K562 (cell line): ENCODE measurements around the gene SYNPO. TPM values are rescaled to one million over a fixed set of nuclear protein-coding genes. Genes with fewer than 3 reads are reported as not detected.

Experiments used
- ATAC-seq: fragments of 200-7000 bp; cut with Tn5 transposase; 3 replicates; pipeline ENCODE4 v1.9.1; 2020; ENCODE audit warnings: moderate library complexity
- BruUV-seq: library from RNA; stranded (reverse); fragments of 400-500 nt; replicated peaks from 2 replicates; lab custom pipeline; 2021; lab: Mats Ljungman, UMichigan
- CTCF ChIA-PET: fragments of 300-600 bp; formaldehyde crosslinking; extraction: SDS; loops from one replicate; lab custom pipeline; 2021; ENCODE audit warnings: low intra/inter-chr PET ratio; lab: Yijun Ruan, JAX
- POLR2A ChIA-PET: fragments of 300-600, 350-650 bp; sonication (Branson Sonifier 250); formaldehyde crosslinking; extraction: SDS; loops from one replicate; lab custom pipeline; 2021; ENCODE audit warnings: antibody characterized with exemption, inconsistent platforms; lab: Yijun Ruan, JAX
- DNase-seq, 4 experiments: peaks; one replicate each; pipeline versions ENCODE4 v3.0.0 to v3.0.0-alpha.2; 2011 to 2018; ENCODE audit warnings: low spot score in 3 of 4, mixed read lengths in 3 of 4; ENCODE audit errors: extremely low read depth in 1 of 4
- FAIRE-seq: peaks from 2 replicates; lab custom pipeline; 2011; peaks lifted over from hg19 to GRCh38; lab: Jason Lieb, UNC
- H2AFZ ChIP-seq: 2 replicates; pipeline ENCODE4 v1.6.0; 2011; ENCODE audit warnings: low read depth, low read length, control low read depth, inconsistent platforms
- H3K27ac ChIP-seq: fragments of 200-600 bp; 3 replicates; pipeline ENCODE4 v1.8.0; 2011; ENCODE audit warnings: low read depth, mild to moderate bottlenecking, control low read depth, inconsistent platforms, low read length, moderate library complexity, mixed read lengths; ENCODE audit errors: extremely low read depth
- H3K27me3 ChIP-seq, 2 experiments: fragments of 300-600 bp in 1 of 2; 2 replicates in 1 of 2; 3 replicates in 1 of 2; pipeline versions ENCODE4 v1.6.0 to v1.8.0; 2011; ENCODE audit warnings: inconsistent platforms in 2 of 2, low read length in 2 of 2, mild to moderate bottlenecking in 1 of 2, mixed read lengths in 1 of 2, moderate library complexity in 1 of 2; ENCODE audit not compliant: control insufficient read depth in 2 of 2, insufficient read depth in 2 of 2
- H3K36me3 ChIP-seq: fragments of 300-600 bp; 3 replicates; pipeline ENCODE4 v1.8.0; 2011; ENCODE audit warnings: mild to moderate bottlenecking, low read length, inconsistent platforms; ENCODE audit not compliant: control insufficient read depth, insufficient read depth
- H3K4me1 ChIP-seq, 2 experiments: fragments of 200-600 bp in 1 of 2; replicated peaks in 1 of 2; 2 replicates in 1 of 2; 3 replicates in 1 of 2; pipeline versions ENCODE4 v1.5.1 to v1.8.0; 2011; ENCODE audit warnings: inconsistent platforms in 2 of 2, low read length in 2 of 2, mild to moderate bottlenecking in 1 of 2, mixed read lengths in 1 of 2, moderate library complexity in 1 of 2; ENCODE audit not compliant: control insufficient read depth in 2 of 2, insufficient read depth in 2 of 2
- H3K4me2 ChIP-seq: 2 replicates; pipeline ENCODE4 v1.6.1; 2011; ENCODE audit warnings: low read length, control low read depth, inconsistent platforms, mixed read lengths; ENCODE audit not compliant: insufficient read depth
- H3K4me3 ChIP-seq: fragments of 200-600 bp; sonication (generic), shearing (Covaris generic); 2 replicates; pipeline ENCODE4 v1.5.1; 2016; ENCODE audit warnings: control low read depth, inconsistent platforms
- H3K79me2 ChIP-seq: fragments of 200-600 bp; 3 replicates; pipeline ENCODE4 v1.8.0; 2011; ENCODE audit warnings: low read length, inconsistent platforms; ENCODE audit not compliant: control insufficient read depth, insufficient read depth
- H3K9ac ChIP-seq, 2 experiments: 2 replicates each; pipeline versions ENCODE4 v1.6.0 to v1.6.1; 2011; ENCODE audit warnings: low read depth in 2 of 2, low read length in 2 of 2, control low read depth in 1 of 2, inconsistent platforms in 1 of 2, mild to moderate bottlenecking in 1 of 2, mixed read lengths in 1 of 2; ENCODE audit not compliant: insufficient read depth in 1 of 2
- H3K9me1 ChIP-seq: one replicate; pipeline ENCODE4 v1.6.0; 2011; ENCODE audit warnings: inconsistent platforms, mild to moderate bottlenecking, low read length, moderate library complexity; ENCODE audit not compliant: control insufficient read depth, insufficient read depth
- H3K9me3 ChIP-seq: replicated peaks from 2 replicates; pipeline ENCODE4 v1.5.1; 2011; ENCODE audit warnings: low read depth, low read length, inconsistent platforms; ENCODE audit not compliant: control insufficient read depth, insufficient read depth
- H4K20me1 ChIP-seq: replicated peaks from 2 replicates; pipeline ENCODE4 v1.6.1; 2011; ENCODE audit warnings: low read length, inconsistent platforms, mixed read lengths; ENCODE audit not compliant: control insufficient read depth, insufficient read depth
- DIDO1 ChIP-seq: fragments of 450-650 bp; IDR thresholded peaks from 2 replicates; pipeline ENCODE4 v1.6.1; 2016; ENCODE audit warnings: low read depth, missing biosample characterization, missing genetic modification characterization
- HDAC6 ChIP-seq: IDR thresholded peaks from 2 replicates; pipeline ENCODE4 v1.6.1; 2012; ENCODE audit warnings: low read depth, mild to moderate bottlenecking, control low read depth, inconsistent platforms, low read length, moderate library complexity
- HMGN3 ChIP-seq: IDR thresholded peaks from 2 replicates; pipeline ENCODE4 v1.6.1; 2011; ENCODE audit warnings: borderline replicate concordance, low read depth, mild to moderate bottlenecking, mixed read lengths, low read length; ENCODE audit not compliant: insufficient read length; ENCODE audit errors: extremely low read depth
- NEUROD1 ChIP-seq: fragments of 150-350 bp; IDR thresholded peaks from 2 replicates; pipeline ENCODE4 v1.6.1; 2014; ENCODE audit warnings: borderline replicate concordance, low read length, low read depth; ENCODE audit not compliant: partially characterized antibody
- SFPQ ChIP-seq: fragments of 200-400 bp; formaldehyde crosslinking; IDR thresholded peaks from 2 replicates; pipeline ENCODE4 v1.6.1; 2017; ENCODE audit warnings: mild to moderate bottlenecking, low read depth, low read length, moderate library complexity
- SRF ChIP-seq, 2 experiments: fragments of 250-450, 450-650 bp in 1 of 2; sonication (Bioruptor Pico) in 1 of 2; sonication (generic) in 1 of 2; formaldehyde crosslinking; IDR thresholded peaks; 2 replicates each; pipeline versions ENCODE4 v1.5.0 to v1.5.1; 2020 to 2022; ENCODE audit warnings: mild to moderate bottlenecking in 1 of 2, missing genetic modification reagents in 1 of 2
- TEAD1 ChIP-seq, 2 experiments: fragments of 450-650 bp in 1 of 2; sonication (generic) in 1 of 2; formaldehyde crosslinking; IDR thresholded peaks; 2 replicates each; pipeline versions ENCODE4 v1.4.0 to v1.8.0; 2020 to 2022; ENCODE audit warnings: mild to moderate bottlenecking in 2 of 2, missing genetic modification reagents in 1 of 2
- TGIF2 ChIP-seq: sonication (generic); formaldehyde crosslinking; IDR thresholded peaks from 2 replicates; pipeline ENCODE4 v1.8.1; 2022; ENCODE audit warnings: mild to moderate bottlenecking, missing genetic modification reagents, moderate library complexity
- TRIM28 ChIP-seq: fragments of 450-650 bp; IDR thresholded peaks from 2 replicates; pipeline ENCODE4 v1.6.1; 2017
- ZNF23 ChIP-seq: fragments of 250-450 bp; sonication (Bioruptor Pico); IDR thresholded peaks from 2 replicates; pipeline ENCODE4 v1.4.0; 2020; ENCODE audit warnings: mild to moderate bottlenecking
- ZNF263 ChIP-seq: sonication (generic); formaldehyde crosslinking; IDR thresholded peaks from 2 replicates; pipeline ENCODE4 v1.8.0; 2022; ENCODE audit warnings: mild to moderate bottlenecking, missing genetic modification reagents, borderline replicate concordance
- WGBS: fragments of 100-300 bp; shearing (Covaris generic); methylation state at CpG from one replicate; pipeline ENCODE4 v1.1.6; 2016; ENCODE audit warnings: low coverage, mixed read lengths; ENCODE audit not compliant: insufficient coverage; ENCODE audit errors: missing lambda C conversion rate; 5-methylcytosine and 5-hydroxymethylcytosine counted together
- in situ Hi-C: fragments of 300-500 bp; cut with MboI; formaldehyde crosslinking; loops from 4 replicates; pipeline ENCODE4 v1.15.0; 2018; ENCODE audit warnings: inconsistent platforms, mixed read lengths
- intact Hi-C: fragments of 100-400 bp; cut with micrococcal nuclease; formaldehyde crosslinking; loops from 2 replicates; pipeline ENCODE4 v1.14.2; 2022
- polyA plus RNA-seq, 8 experiments: library from polyadenylated mRNA; depleted of rRNA in 4 of 8; stranded (reverse) in 5 of 8; unstranded in 3 of 8; fragments of >200 nt; fragmentation: Nextera tagmentation in 2 of 8; fragmentation: Illumina TruSeq in 1 of 8; extraction: Ambion mirVana in 2 of 8; extraction: Trizol in 1 of 8; gene quantifications; 2 replicates each; pipeline versions ENCODE4 v1.2.1 to v1.2.3, GENCODE V29; 2011 to 2014; ENCODE audit warnings: inconsistent platforms in 1 of 8, missing spikeins in 1 of 8
- total RNA-seq, 7 experiments: library from RNA; depleted of rRNA in 6 of 7; stranded (reverse); fragments of >200 nt in 6 of 7; fragmentation: Illumina TruSeq in 2 of 7; extraction: Trizol in 2 of 7; gene quantifications; 2 replicates each; pipeline versions ENCODE4 v1.2.1 to v1.2.3, GENCODE V29; 2011 to 2021; ENCODE audit warnings: low replicate concordance in 1 of 7
- TF ChIP-seq, protein P1 (sequence below): sonication (generic); formaldehyde crosslinking; IDR thresholded peaks from 2 replicates; pipeline ENCODE4 v1.8.0; 2023; ENCODE audit warnings: missing genetic modification reagents, mild to moderate bottlenecking, borderline replicate concordance
- TF ChIP-seq, protein P2 (sequence below): fragments of 450-650 bp; IDR thresholded peaks from 2 replicates; pipeline ENCODE4 v1.6.1; 2016; ENCODE audit warnings: antibody characterized with exemption

The SYNPO gene
- total and polyA plus RNA-seq, 9 of the 15 experiments (the other 6 are each of a cell fraction or from before 2014, with no cell fraction given): 0.01 to 0.31 (median 0.03) TPM; not detected in 4

DNA sequence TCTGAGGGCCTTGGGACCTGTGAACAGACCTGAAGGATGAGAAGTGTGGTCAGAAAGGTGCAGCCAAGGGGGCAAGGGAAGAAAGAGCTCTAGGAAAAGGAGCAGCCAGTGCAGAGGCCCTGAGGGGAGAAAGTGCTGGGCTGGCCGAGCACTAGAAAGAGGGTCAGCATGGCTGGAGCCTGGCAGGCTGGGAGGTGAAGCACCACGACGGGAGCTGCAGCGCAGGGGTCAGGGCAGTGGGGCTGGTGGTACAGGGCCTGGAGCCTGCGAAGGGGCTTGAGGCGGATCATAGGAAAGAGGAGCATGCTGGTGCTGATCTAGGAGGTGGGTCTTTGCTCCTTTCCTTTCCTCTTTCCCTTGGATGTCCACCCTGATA, 9.1 kb upstream of the SYNPO start:
- BruUV-seq: no TSS peak
- no peak for DNase-seq
- in situ Hi-C loops: no loop called here
- no peak for FAIRE-seq
- Histone ChIP-seq H2AFZ (no peak overlapping the region), H3K4me1 (no peaks in the 10 kb centered on the region), H3K27ac (no peak overlapping the region), H3K9me3 (no peaks in the 10 kb centered on the region), H3K9me1 (no peaks in the 10 kb centered on the region), H4K20me1 (0 out of 2 replicates have a peak, but pooled peaks cover 3% of the 10 kb centered on the region), H3K27me3 (peaks cover 2 to 51% of the 10 kb centered on the region in 2 experiments; a peak in 4 of 5 replicates), H3K79me2 (no peaks in the 10 kb centered on the region), H3K4me3 (no peak overlapping the region), H3K4me2 (no peak overlapping the region), H3K9ac (no peak overlapping the region), H3K36me3 (no peaks in the 10 kb centered on the region)
- ChIA-PET POLR2A (interaction anchor here (1.2 kb wide), 1 partner anchor 9 kb away, joined by 4 read pairs; the partner anchor contains the start of gene SYNPO), CTCF (no interaction called here)
- ATAC-seq: no peak; the same call in 2 of the 3 replicates
- intact Hi-C loops: no loop called here
- WGBS: 14% methylated on average over 6 of the region's 6 CpGs
- TF ChIP-seq HDAC6 (no peak), SRF (CRISPR knock-in tag; IDR thresholded peaks at IDR 0.05) (no peak), SFPQ (no peak), TRIM28 (no peak), HMGN3 (no peak), ZNF263 (CRISPR knock-in tag) (no peak), TGIF2 (CRISPR knock-in tag) (no peak), ZNF23 (no peak), DIDO1 (tag) (no peak), NEUROD1 (no peak), TEAD1 (CRISPR knock-in tag; IDR thresholded peaks at IDR 0.05) (no peak)
- TF ChIP-seq, protein P1, sequence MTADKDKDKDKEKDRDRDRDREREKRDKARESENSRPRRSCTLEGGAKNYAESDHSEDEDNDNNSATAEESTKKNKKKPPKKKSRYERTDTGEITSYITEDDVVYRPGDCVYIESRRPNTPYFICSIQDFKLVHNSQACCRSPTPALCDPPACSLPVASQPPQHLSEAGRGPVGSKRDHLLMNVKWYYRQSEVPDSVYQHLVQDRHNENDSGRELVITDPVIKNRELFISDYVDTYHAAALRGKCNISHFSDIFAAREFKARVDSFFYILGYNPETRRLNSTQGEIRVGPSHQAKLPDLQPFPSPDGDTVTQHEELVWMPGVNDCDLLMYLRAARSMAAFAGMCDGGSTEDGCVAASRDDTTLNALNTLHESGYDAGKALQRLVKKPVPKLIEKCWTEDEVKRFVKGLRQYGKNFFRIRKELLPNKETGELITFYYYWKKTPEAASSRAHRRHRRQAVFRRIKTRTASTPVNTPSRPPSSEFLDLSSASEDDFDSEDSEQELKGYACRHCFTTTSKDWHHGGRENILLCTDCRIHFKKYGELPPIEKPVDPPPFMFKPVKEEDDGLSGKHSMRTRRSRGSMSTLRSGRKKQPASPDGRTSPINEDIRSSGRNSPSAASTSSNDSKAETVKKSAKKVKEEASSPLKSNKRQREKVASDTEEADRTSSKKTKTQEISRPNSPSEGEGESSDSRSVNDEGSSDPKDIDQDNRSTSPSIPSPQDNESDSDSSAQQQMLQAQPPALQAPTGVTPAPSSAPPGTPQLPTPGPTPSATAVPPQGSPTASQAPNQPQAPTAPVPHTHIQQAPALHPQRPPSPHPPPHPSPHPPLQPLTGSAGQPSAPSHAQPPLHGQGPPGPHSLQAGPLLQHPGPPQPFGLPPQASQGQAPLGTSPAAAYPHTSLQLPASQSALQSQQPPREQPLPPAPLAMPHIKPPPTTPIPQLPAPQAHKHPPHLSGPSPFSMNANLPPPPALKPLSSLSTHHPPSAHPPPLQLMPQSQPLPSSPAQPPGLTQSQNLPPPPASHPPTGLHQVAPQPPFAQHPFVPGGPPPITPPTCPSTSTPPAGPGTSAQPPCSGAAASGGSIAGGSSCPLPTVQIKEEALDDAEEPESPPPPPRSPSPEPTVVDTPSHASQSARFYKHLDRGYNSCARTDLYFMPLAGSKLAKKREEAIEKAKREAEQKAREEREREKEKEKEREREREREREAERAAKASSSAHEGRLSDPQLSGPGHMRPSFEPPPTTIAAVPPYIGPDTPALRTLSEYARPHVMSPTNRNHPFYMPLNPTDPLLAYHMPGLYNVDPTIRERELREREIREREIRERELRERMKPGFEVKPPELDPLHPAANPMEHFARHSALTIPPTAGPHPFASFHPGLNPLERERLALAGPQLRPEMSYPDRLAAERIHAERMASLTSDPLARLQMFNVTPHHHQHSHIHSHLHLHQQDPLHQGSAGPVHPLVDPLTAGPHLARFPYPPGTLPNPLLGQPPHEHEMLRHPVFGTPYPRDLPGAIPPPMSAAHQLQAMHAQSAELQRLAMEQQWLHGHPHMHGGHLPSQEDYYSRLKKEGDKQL (CRISPR knock-in tag): no peak
- TF ChIP-seq, protein P2, sequence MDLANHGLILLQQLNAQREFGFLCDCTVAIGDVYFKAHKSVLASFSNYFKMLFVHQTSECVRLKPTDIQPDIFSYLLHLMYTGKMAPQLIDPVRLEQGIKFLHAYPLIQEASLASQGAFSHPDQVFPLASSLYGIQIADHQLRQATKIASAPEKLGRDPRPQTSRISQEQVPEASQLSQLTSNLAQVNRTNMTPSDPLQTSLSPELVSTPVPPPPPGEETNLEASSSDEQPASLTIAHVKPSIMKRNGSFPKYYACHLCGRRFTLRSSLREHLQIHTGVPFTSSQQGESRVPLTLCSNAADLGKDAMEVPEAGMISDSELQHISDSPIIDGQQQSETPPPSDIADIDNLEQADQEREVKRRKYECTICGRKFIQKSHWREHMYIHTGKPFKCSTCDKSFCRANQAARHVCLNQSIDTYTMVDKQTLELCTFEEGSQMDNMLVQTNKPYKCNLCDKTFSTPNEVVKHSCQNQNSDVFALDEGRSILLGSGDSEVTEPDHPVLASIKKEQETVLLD: no peak
